ENCODE measurements around the gene LRRC36. TPM values are rescaled to one million over a fixed set of nuclear protein-coding genes. Genes with fewer than 3 reads are reported as not detected.

The LRRC36 gene
- total and polyA plus RNA-seq, 9 of the 15 experiments (the other 6 are each of a cell fraction or from before 2014, with no cell fraction given): 0.09 to 0.40 (median 0.17) TPM; not detected in 1

GRCh38 chr16:67279296-67280089 is 47.1 kb upstream of the LRRC36 start, which contains the start of gene PLEKHG4 (continued):
- TF ChIP-seq NBN (IDR thresholded peaks at IDR 0.05; ENCODE audit: low read depth) (no peak), FUS (optimal IDR thresholded peaks at IDR 0.05; ENCODE audit: low read depth, low read length) (peak; percentile 91), NRF1 (conservative IDR thresholded peaks at IDR 0.05 in 1 of 2, IDR thresholded peaks at IDR 0.05 in 1 of 2) (peak in 1 of 2 experiments; percentile 27; a peak in 1 of 4 replicates), ZNF512 (tag; IDR thresholded peaks at IDR 0.05) (no peak), GABPB1 (CRISPR knock-in tag; IDR thresholded peaks at IDR 0.05) (0 out of 2 replicates have a peak, but pooled peaks have one; percentile 16), SMARCB1 (IDR thresholded peaks at IDR 0.05; ENCODE audit: insufficient read length, low read depth) (peak; percentile 71), ETV6 (IDR thresholded peaks at IDR 0.05; ENCODE audit: borderline replicate concordance in 1 of 2, low read depth in 2 of 2, low read length in 1 of 2) (no peak), ETV6 (CRISPR knock-in tag; IDR thresholded peaks at IDR 0.05; ENCODE audit: borderline replicate concordance) (0 out of 2 replicates have a peak, but pooled peaks have one; percentile 33), GTF2F1 (IDR thresholded peaks at IDR 0.05; ENCODE audit: low read depth, low read length) (no peak; the same call in 1 of the 2 replicates), NFXL1 (CRISPR knock-in tag; IDR thresholded peaks at IDR 0.05) (no peak), NR4A1 (CRISPR knock-in tag; IDR thresholded peaks at IDR 0.05) (peak; percentile 86; the same call in 1 of the 2 replicates), NR4A1 (tag; IDR thresholded peaks at IDR 0.05) (peak; percentile 77), TCF7 (IDR thresholded peaks at IDR 0.05; ENCODE audit: borderline replicate concordance) (no peak), NR3C1 (CRISPR knock-in tag; IDR thresholded peaks at IDR 0.05) (no peak), SIN3B (IDR thresholded peaks at IDR 0.05; ENCODE audit: low read depth) (peak; percentile 70; the same call in 1 of the 2 replicates), MBD1 (CRISPR knock-in tag; IDR thresholded peaks at IDR 0.05) (no peak)
- TF ChIP-seq, protein P1, sequence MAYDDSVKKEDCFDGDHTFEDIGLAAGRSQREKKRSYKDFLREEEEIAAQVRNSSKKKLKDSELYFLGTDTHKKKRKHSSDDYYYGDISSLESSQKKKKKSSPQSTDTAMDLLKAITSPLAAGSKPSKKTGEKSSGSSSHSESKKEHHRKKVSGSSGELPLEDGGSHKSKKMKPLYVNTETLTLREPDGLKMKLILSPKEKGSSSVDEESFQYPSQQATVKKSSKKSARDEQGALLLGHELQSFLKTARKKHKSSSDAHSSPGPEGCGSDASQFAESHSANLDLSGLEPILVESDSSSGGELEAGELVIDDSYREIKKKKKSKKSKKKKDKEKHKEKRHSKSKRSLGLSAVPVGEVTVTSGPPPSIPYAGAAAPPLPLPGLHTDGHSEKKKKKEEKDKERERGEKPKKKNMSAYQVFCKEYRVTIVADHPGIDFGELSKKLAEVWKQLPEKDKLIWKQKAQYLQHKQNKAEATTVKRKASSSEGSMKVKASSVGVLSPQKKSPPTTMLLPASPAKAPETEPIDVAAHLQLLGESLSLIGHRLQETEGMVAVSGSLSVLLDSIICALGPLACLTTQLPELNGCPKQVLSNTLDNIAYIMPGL (CRISPR knock-in tag; IDR thresholded peaks at IDR 0.05): peak; percentile 86; the same call in 1 of the 2 replicates
- TF ChIP-seq, protein P2, sequence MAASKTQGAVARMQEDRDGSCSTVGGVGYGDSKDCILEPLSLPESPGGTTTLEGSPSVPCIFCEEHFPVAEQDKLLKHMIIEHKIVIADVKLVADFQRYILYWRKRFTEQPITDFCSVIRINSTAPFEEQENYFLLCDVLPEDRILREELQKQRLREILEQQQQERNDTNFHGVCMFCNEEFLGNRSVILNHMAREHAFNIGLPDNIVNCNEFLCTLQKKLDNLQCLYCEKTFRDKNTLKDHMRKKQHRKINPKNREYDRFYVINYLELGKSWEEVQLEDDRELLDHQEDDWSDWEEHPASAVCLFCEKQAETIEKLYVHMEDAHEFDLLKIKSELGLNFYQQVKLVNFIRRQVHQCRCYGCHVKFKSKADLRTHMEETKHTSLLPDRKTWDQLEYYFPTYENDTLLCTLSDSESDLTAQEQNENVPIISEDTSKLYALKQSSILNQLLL (CRISPR knock-in tag; IDR thresholded peaks at IDR 0.05; ENCODE audit: borderline replicate concordance): no peak

All from K562 (cell line).